ENCODE data around the gene CLP1. TPM values are rescaled to one million over a fixed set of nuclear protein-coding genes. Genes with fewer than 3 reads are reported as not detected.

The CLP1 gene
- total and polyA plus RNA-seq, 10 of the 15 experiments (the other 5 are each of a cell fraction or from before 2014, with no cell fraction given): 19.9 to 45.7 (median 27.8) TPM

DNA sequence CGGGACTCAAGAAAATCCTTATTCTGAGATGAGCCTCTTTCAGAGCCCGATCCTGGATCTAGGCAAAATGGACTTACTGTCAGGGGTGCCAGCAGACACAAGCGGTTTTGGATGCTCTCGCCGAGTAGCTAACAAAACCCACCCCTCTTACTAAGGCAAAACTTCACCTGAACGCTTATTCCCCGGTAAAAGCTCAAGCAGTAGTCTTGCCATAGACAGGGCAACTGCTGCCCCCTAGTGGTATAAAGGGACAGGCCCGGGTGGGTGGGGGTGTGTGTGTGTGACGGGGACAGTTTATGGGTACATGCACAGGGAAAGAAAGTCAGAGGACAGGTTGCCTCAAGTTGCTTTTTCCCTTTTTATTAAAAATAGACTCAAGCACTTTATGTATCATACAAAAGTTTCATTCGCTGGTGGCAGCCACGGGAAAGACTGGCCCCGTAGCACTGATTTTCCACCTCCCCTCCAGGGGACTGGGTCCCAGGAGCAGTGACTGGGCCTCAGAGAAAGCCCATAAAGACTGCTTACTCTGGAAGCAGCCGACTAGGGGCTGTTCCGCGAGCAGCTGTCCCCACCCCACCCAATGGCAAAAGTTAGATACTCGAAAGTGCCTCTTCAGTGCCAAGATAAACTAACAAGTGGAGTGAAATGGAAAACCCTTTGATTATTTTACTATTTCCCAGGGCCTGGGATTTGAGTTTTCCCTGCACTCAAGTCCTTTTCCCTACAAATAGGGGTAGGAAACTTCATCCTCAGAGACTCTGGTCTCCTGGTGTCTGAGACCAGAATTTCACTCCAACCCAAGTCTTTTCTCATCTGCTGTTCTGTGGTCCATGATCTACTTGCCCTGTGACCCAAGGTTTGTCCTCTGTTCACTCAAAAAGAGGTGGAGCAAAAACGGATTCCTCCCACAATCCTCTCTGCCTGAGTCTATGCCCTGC is 12.5 kb upstream of the CLP1 start (continued):
- TF ChIP-seq, protein P1, sequence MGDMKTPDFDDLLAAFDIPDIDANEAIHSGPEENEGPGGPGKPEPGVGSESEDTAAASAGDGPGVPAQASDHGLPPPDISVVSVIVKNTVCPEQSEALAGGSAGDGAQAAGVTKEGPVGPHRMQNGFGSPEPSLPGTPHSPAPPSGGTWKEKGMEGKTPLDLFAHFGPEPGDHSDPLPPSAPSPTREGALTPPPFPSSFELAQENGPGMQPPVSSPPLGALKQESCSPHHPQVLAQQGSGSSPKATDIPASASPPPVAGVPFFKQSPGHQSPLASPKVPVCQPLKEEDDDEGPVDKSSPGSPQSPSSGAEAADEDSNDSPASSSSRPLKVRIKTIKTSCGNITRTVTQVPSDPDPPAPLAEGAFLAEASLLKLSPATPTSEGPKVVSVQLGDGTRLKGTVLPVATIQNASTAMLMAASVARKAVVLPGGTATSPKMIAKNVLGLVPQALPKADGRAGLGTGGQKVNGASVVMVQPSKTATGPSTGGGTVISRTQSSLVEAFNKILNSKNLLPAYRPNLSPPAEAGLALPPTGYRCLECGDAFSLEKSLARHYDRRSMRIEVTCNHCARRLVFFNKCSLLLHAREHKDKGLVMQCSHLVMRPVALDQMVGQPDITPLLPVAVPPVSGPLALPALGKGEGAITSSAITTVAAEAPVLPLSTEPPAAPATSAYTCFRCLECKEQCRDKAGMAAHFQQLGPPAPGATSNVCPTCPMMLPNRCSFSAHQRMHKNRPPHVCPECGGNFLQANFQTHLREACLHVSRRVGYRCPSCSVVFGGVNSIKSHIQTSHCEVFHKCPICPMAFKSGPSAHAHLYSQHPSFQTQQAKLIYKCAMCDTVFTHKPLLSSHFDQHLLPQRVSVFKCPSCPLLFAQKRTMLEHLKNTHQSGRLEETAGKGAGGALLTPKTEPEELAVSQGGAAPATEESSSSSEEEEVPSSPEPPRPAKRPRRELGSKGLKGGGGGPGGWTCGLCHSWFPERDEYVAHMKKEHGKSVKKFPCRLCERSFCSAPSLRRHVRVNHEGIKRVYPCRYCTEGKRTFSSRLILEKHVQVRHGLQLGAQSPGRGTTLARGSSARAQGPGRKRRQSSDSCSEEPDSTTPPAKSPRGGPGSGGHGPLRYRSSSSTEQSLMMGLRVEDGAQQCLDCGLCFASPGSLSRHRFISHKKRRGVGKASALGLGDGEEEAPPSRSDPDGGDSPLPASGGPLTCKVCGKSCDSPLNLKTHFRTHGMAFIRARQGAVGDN (IDR thresholded peaks at IDR 0.05): no peak
- no peak for TF ChIP-seq HCFC1 (IDR thresholded peaks at IDR 0.05; ENCODE audit: low read length)
- TF ChIP-seq CEBPB (IDR thresholded peaks at IDR 0.05; ENCODE audit: borderline replicate concordance in 1 of 2, low read depth in 2 of 2, low read length in 2 of 2): no peak
- no peak for TF ChIP-seq MTA2 (IDR thresholded peaks at IDR 0.05; ENCODE audit: low read depth)
- TF ChIP-seq SPI1 (IDR thresholded peaks at IDR 0.05; ENCODE audit: borderline replicate concordance, insufficient read depth, low read depth, low read length): no peak
- TF ChIP-seq POLR2AphosphoS2 (IDR thresholded peaks at IDR 0.05; ENCODE audit: low read depth, low read length): no peak
- TF ChIP-seq SMARCA5 (IDR thresholded peaks at IDR 0.05): peak; percentile 23; the same call in 1 of the 2 replicates
- TF ChIP-seq, protein P2, sequence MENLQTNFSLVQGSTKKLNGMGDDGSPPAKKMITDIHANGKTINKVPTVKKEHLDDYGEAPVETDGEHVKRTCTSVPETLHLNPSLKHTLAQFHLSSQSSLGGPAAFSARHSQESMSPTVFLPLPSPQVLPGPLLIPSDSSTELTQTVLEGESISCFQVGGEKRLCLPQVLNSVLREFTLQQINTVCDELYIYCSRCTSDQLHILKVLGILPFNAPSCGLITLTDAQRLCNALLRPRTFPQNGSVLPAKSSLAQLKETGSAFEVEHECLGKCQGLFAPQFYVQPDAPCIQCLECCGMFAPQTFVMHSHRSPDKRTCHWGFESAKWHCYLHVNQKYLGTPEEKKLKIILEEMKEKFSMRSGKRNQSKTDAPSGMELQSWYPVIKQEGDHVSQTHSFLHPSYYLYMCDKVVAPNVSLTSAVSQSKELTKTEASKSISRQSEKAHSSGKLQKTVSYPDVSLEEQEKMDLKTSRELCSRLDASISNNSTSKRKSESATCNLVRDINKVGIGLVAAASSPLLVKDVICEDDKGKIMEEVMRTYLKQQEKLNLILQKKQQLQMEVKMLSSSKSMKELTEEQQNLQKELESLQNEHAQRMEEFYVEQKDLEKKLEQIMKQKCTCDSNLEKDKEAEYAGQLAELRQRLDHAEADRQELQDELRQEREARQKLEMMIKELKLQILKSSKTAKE (IDR thresholded peaks at IDR 0.05; ENCODE audit: low read depth, poor library complexity, severe bottlenecking): peak; percentile 26
- TF ChIP-seq PML (IDR thresholded peaks at IDR 0.05; ENCODE audit: low read length): 0 out of 2 replicates have a peak, but pooled peaks have one; percentile 4
- peak in 1 of 2 experiments; percentile 50; a peak in 1 of 3 replicates for TF ChIP-seq EGR1 (IDR thresholded peaks at IDR 0.05; ENCODE audit: borderline replicate concordance in 1 of 2, low read depth in 2 of 2, low read length in 2 of 2)
- no peak for TF ChIP-seq STAT1 (conservative IDR thresholded peaks at IDR 0.05)
